ENCODE measurements around the gene TMF1. TPM values are rescaled to one million over a fixed set of nuclear protein-coding genes. Genes with fewer than 3 reads are reported as not detected.

The TMF1 gene
- total RNA-seq, 1 donor from 2014 or later: 24.4 TPM

DNA sequence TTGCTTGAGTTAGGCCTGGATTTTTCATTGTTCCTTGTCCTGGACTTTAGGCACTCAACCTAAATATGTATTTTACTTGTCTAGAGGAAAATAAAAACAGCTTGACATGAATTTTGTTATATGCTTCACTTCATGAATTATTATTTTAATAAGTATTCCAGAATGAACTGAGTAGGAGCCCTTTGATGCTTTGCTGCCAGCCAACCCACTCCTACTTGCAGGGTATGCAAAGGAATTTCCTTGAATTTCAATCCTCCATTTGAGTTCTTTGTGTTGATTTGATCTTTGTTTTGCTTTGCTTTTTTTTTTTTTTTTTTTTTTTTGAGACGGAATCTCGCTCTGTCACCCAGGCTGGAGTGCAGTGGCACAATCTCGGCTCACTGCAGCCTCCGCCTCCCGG is 44.2 kb upstream of the TMF1 start:
- no peak overlapping the region for H3K4me3 Mint-ChIP-seq
- TF ChIP-seq EZH2 (IDR thresholded peaks at IDR 0.05): no peak
- TF ChIP-seq EZH2phosphoT487 (IDR thresholded peaks at IDR 0.05): no peak
- TF ChIP-seq, protein P1, sequence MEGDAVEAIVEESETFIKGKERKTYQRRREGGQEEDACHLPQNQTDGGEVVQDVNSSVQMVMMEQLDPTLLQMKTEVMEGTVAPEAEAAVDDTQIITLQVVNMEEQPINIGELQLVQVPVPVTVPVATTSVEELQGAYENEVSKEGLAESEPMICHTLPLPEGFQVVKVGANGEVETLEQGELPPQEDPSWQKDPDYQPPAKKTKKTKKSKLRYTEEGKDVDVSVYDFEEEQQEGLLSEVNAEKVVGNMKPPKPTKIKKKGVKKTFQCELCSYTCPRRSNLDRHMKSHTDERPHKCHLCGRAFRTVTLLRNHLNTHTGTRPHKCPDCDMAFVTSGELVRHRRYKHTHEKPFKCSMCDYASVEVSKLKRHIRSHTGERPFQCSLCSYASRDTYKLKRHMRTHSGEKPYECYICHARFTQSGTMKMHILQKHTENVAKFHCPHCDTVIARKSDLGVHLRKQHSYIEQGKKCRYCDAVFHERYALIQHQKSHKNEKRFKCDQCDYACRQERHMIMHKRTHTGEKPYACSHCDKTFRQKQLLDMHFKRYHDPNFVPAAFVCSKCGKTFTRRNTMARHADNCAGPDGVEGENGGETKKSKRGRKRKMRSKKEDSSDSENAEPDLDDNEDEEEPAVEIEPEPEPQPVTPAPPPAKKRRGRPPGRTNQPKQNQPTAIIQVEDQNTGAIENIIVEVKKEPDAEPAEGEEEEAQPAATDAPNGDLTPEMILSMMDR (IDR thresholded peaks at IDR 0.05): no peak
- H3K4me1 Mint-ChIP-seq: peaks cover 8% of the 10 kb centered on the region
- Histone ChIP-seq H3K27ac (no peak overlapping the region), H3K4me2 (no peak overlapping the region), H4K20me1 (ENCODE audit: low read depth) (peaks cover 6% of the 10 kb centered on the region), H3K36me3 (no peaks in the 10 kb centered on the region), H3K9ac (no peak overlapping the region), H3K9me3 (ENCODE audit: low read depth) (no peaks in the 10 kb centered on the region), H3F3A (ENCODE audit: low read depth) (no peaks in the 10 kb centered on the region), H3K79me2 (ENCODE audit: low read depth) (peaks cover 7% of the 10 kb centered on the region), H3K27me3 (no peaks in the 10 kb centered on the region), H2AFZ (replicated peaks) (no peak overlapping the region), H3K4me1 (peaks cover 10% of the 10 kb centered on the region), H3K4me3 (no peak overlapping the region)
- H3K36me3 Mint-ChIP-seq: no peaks in the 10 kb centered on the region
- no peaks in the 10 kb centered on the region for H3K9me3 Mint-ChIP-seq
- no peak overlapping the region for H3K27ac Mint-ChIP-seq
- no peaks in the 10 kb centered on the region for H3K27me3 Mint-ChIP-seq (ENCODE audit: insufficient read depth, low read depth)
- DNase-seq (ENCODE audit: low spot score): no peak

DNA sequence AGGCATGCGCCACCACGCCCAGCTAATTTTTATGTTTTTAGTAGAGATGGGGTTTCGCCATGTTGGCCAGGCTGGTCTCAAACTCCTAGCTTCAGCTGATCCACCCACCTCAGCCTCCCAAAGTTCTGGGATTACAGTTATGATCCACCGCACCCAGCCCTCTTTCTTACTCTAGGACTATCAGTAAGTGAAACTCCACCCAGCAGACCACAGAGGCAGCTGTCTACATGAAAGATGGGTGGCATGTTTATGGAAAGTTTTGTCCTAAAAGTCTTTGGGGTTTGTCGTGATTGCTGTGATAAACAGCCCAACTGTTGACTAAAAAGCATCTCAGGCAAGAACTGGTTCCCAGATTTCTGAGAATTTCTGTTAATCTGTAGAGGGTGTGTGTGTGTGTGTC is 43.5 kb upstream of the TMF1 start:
- Histone ChIP-seq H3K9ac (no peak overlapping the region), H4K20me1 (ENCODE audit: low read depth) (peaks cover 6% of the 10 kb centered on the region), H3F3A (ENCODE audit: low read depth) (no peaks in the 10 kb centered on the region), H2AFZ (replicated peaks) (no peak overlapping the region), H3K79me2 (ENCODE audit: low read depth) (peaks cover 10% of the 10 kb centered on the region), H3K27me3 (no peaks in the 10 kb centered on the region), H3K4me3 (no peak overlapping the region), H3K27ac (no peak overlapping the region), H3K9me3 (ENCODE audit: low read depth) (no peaks in the 10 kb centered on the region), H3K36me3 (no peaks in the 10 kb centered on the region), H3K4me2 (no peak overlapping the region), H3K4me1 (peaks cover 10% of the 10 kb centered on the region)
- no peak for TF ChIP-seq EZH2 (IDR thresholded peaks at IDR 0.05)
- no peak for TF ChIP-seq EZH2phosphoT487 (IDR thresholded peaks at IDR 0.05)
- TF ChIP-seq, protein P1 (IDR thresholded peaks at IDR 0.05): no peak
- Mint-ChIP-seq H3K4me1 (peaks cover 8% of the 10 kb centered on the region), H3K4me3 (no peak overlapping the region), H3K9me3 (no peaks in the 10 kb centered on the region), H3K27ac (no peak overlapping the region), H3K27me3 (ENCODE audit: insufficient read depth, low read depth) (peaks cover 2% of the 10 kb centered on the region), H3K36me3 (peaks cover 1% of the 10 kb centered on the region)
- no peak for DNase-seq (ENCODE audit: low spot score)

DNA sequence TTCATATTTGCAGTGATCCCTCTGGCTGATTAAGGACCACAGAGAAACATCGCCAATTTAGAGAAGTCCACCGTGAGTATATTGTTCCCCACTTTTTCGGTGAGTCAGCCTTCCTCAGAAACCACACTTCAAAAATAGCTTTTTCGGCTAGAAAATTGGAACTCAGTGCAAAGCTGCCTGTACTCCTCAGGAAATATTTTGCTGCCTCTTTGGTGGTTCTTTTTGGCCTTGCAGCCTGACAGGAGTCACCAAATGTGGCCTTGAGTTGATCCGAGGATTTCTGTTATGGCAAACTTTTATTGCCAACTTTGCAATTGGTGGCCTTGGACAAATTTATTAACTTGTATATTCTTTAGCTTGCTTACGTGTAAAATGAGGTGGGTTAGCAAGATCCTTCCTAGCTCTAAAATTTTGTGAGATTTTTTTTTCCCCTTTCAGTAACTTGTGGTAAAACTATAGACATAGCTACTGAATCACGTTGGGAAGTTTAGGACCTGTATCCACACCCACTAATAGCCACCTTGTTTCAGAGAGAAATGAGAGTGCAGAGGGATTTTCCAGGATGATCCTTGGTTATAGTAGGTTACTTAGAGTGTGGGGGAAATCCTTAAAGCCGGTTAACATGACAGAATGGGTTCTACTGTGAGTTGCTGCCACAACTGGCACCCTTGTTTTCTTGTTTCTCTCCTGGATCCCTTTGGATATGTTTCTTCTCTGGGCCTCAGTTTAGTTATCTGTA is 42.5 kb upstream of the TMF1 start:
- Histone ChIP-seq H3K4me2 (no peak overlapping the region), H4K20me1 (ENCODE audit: low read depth) (peaks cover 6% of the 10 kb centered on the region), H2AFZ (replicated peaks) (no peak overlapping the region), H3K36me3 (no peaks in the 10 kb centered on the region), H3K9me3 (ENCODE audit: low read depth) (no peaks in the 10 kb centered on the region), H3K27ac (no peak overlapping the region), H3K4me1 (peaks cover 10% of the 10 kb centered on the region), H3K79me2 (ENCODE audit: low read depth) (peaks cover 10% of the 10 kb centered on the region), H3F3A (ENCODE audit: low read depth) (no peaks in the 10 kb centered on the region), H3K4me3 (no peak overlapping the region), H3K9ac (no peak overlapping the region), H3K27me3 (no peaks in the 10 kb centered on the region)
- Mint-ChIP-seq H3K9me3 (no peaks in the 10 kb centered on the region), H3K4me1 (peaks cover 14% of the 10 kb centered on the region), H3K27me3 (ENCODE audit: insufficient read depth, low read depth) (peaks cover 2% of the 10 kb centered on the region), H3K4me3 (no peak overlapping the region), H3K36me3 (peaks cover 2% of the 10 kb centered on the region), H3K27ac (no peak overlapping the region)
- TF ChIP-seq EZH2 (IDR thresholded peaks at IDR 0.05): no peak
- TF ChIP-seq, protein P1 (IDR thresholded peaks at IDR 0.05): no peak
- no peak for TF ChIP-seq EZH2phosphoT487 (IDR thresholded peaks at IDR 0.05)
- DNase-seq (ENCODE audit: low spot score): no peak
